LNCaP clone FGC (cell line): ENCODE data around the gene SPAAR.

Experiments
- DNase-seq: peaks from one replicate; pipeline ENCODE4 v3.0.0-alpha.2; 2011; ENCODE audit warnings: low read depth
- H3K4me3 ChIP-seq: 2 replicates; pipeline ENCODE4 v1.5.1; 2011; ENCODE audit warnings: mild to moderate bottlenecking, low read depth, low read length, control low read depth
- CTCF ChIP-seq: IDR thresholded peaks from 2 replicates; pipeline ENCODE4 v1.5.1; 2012; ENCODE audit warnings: mild to moderate bottlenecking; ENCODE audit not compliant: control insufficient read depth, insufficient read depth; ENCODE audit errors: extremely low read depth

The SPAAR gene

DNA sequence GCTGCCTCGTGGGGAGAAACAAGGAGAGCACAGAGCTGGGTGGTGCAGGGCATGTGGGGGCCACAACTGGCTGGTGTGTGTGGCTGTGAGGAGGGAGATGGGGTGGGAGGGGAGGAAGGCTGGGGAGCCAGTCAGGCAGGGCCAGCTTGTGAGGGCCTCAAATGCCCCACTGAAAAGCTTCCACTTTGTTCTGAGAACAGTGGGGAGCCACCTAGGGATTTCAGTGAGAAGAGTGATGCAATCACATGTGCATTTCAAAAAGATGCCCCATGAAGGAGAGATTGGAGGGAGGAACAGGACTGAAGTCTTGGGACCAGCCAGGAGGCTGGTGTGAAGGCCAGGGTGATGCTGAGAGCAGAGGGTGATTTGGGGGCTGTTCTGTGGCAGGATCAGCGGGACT lies 40.4 kb upstream of the SPAAR start:
- no peak for TF ChIP-seq CTCF
- no peak overlapping the region for H3K4me3 ChIP-seq

DNA sequence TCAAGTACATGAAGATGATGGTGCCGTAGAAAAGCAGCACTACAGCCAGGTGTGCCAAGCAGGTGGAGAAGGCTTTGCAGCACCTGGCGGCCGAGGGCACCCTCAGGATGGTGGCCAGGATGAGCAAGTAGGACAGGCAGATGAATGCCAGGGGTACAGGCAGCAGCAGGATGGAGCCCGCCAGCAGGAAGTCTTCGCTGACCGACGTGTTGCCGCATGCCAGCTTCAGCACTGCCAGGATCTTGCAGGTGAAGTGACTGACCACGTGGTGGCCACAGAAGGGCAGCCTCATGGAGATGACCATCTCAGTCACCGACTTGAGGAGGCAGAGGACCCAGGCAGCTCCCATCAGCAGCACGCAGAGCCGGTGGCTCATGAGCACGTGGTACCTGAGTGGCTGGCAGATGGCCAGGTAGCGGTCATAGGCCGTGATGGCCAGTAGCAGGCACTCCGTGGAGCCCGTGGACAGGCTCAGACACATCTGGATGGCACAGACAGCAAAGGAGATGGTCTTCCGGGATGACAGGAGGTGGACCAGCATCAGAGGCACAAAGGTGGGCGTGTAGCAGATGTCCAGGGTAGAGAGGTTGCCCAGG lies 39.6 kb upstream of the SPAAR start:
- no peak for DNase-seq
- no peak for TF ChIP-seq CTCF
- no peak overlapping the region for H3K4me3 ChIP-seq

More for the DNA sequence above, 40.4 kb upstream of the SPAAR start:
- no peak for DNase-seq

GRCh38 chr9:35870351-35870923 lies 38.9 kb upstream of the SPAAR start, which contains the start of gene OR13J1:
Gene OR13J1, minus strand, starts transcription at chr9:35870401. Its CDS starts 0 bp downstream, at chr9:35870401.
- no peak for TF ChIP-seq CTCF
- no peak within 1 kb of the TSS for H3K4me3 ChIP-seq
- no peak for DNase-seq

DNA sequence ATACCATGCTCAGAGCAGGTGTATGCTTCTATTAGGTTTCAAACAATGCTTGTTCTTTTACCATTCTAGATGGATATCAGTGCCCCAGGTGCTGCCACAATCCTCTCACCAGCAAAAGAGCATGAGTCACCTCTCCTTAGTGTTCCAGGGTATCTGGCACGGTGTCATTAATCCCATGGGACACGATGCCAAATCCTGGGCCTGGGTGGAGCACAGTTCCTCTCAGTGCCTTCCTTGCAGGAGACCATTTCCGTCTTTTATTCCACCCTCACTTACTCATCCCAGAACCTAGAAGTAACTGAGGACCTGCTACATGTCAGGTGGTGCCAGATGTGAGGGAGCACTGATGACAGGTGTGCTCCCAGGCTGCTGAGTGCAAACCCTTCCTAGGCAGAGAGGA lies 37.7 kb upstream of the SPAAR start:
- no peak for TF ChIP-seq CTCF
- DNase-seq = peak; percentile 42
- H3K4me3 ChIP-seq = no peak overlapping the region

GRCh38 chr9:35872505-35872904 lies 36.8 kb upstream of the SPAAR start:
- DNase-seq = no peak
- no peak overlapping the region for H3K4me3 ChIP-seq
- no peak for TF ChIP-seq CTCF

DNA sequence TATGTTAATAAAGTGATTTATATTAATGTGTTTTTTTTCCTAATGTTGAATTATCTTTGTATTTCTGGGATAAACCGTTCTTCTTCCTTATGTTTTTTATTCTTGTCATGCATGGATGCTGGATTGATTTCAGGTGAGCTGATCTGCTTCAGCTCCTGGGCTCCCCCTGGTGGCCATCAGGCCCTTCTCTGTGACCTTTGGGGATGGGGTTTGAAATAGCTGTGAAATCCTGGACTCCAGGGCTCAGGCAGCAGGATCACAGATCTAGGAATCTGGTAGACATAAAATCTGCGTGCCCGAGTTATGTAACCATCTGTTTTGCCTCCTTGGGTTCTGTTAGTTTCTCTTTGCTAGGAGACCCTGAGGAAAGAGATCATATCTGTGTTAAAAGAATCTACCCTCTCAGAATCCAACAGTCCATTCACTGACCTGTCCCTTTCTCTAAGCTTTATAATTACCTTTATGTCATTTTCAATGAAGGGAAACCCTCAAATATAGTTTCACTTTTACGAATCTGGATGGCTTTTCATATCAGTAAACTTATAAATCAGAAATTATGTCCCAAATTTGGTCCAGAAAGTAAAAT lies 26.9 kb upstream of the SPAAR start:
- peak; percentile 44 for DNase-seq
- H3K4me3 ChIP-seq = no peak overlapping the region
- peak; percentile 97 for TF ChIP-seq CTCF
